ENCODE measurements around the gene DAD1.

The DAD1 gene

DNA sequence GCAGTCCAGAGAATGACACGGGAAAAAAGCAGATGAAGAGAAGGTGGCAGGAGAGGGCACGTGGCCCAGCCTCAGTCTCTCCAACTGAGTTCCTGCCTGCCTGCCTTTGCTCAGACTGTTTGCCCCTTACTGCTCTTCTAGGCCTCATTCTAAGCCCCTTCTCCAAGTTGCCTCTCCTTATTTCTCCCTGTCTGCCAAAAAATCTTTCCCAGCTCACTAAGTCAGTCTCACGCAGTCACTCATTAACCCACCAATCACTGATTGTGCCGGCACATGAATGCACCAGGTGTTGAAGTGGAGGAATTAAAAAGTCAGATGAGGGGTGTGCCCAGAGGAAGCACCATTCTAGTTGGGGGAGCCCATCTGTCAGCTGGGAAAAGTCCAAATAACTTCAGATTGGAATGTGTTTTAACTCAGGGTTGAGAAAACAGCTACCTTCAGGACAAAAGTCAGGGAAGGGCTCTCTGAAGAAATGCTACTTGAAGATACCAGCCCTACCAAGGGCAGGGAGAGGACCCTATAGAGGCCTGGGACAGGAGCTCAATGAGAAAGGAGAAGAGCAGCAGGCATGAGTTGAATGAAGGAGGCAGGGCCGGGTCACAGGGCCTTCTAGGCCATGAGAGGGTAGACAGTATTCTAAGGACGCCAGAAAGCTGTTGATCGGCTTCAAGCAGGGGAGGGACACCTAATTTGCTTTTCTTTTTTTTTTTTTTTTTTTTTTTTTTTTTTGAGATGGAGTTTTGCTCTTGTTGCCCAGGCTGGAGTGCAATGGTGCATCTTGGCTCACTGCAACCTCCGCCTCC lies 40.9 kb downstream of the DAD1 start:
- H3K4me2 ChIP-seq (ENCODE audit: low read length), result no peak overlapping the region
- H4K20me1 ChIP-seq (ENCODE audit: insufficient read depth, low read length), result no peaks in the 10 kb centered on the region
- H3K27ac ChIP-seq (ENCODE audit: low read length), result no peak overlapping the region
- H3K9me3 ChIP-seq (ENCODE audit: insufficient read depth, low read length), result no peaks in the 10 kb centered on the region
- no peaks in the 10 kb centered on the region for H3K36me3 ChIP-seq (replicated peaks; ENCODE audit: low read depth, low read length)
- no peak overlapping the region for H3K4me3 ChIP-seq (ENCODE audit: low read length)
- H3K79me2 ChIP-seq (ENCODE audit: low read length), result no peaks in the 10 kb centered on the region
- no peak for TF ChIP-seq CTCF (IDR thresholded peaks at IDR 0.05; ENCODE audit: low read depth, low read length)
- TF ChIP-seq EZH2phosphoT487 (IDR thresholded peaks at IDR 0.05; ENCODE audit: low read depth), result no peak
- no peaks in the 10 kb centered on the region for H3K27me3 ChIP-seq (ENCODE audit: low read depth, low read length)
- no peak overlapping the region for H3K9ac ChIP-seq (ENCODE audit: low read length)
- peaks cover 44% of the 10 kb centered on the region for H3K4me1 ChIP-seq (ENCODE audit: low read length)
- no peak overlapping the region for H2AFZ ChIP-seq (ENCODE audit: low read depth, low read length)

GRCh38 chr14:22547313-22547947 lies 41.6 kb downstream of the DAD1 start:
- no peaks in the 10 kb centered on the region for H4K20me1 ChIP-seq (ENCODE audit: insufficient read depth, low read length)
- no peaks in the 10 kb centered on the region for H3K27me3 ChIP-seq (ENCODE audit: low read depth, low read length)
- TF ChIP-seq CTCF (IDR thresholded peaks at IDR 0.05; ENCODE audit: low read depth, low read length) (no peak), EZH2phosphoT487 (IDR thresholded peaks at IDR 0.05; ENCODE audit: low read depth) (no peak)
- H3K27ac ChIP-seq (ENCODE audit: low read length), result no peak overlapping the region
- H2AFZ ChIP-seq (ENCODE audit: low read depth, low read length), result no peak overlapping the region
- no peaks in the 10 kb centered on the region for H3K9me3 ChIP-seq (ENCODE audit: insufficient read depth, low read length)
- H3K36me3 ChIP-seq (replicated peaks; ENCODE audit: low read depth, low read length), result no peaks in the 10 kb centered on the region
- no peak overlapping the region for H3K4me3 ChIP-seq (ENCODE audit: low read length)
- H3K4me2 ChIP-seq (ENCODE audit: low read length), result no peak overlapping the region
- H3K4me1 ChIP-seq (ENCODE audit: low read length), result peaks cover 44% of the 10 kb centered on the region
- no peaks in the 10 kb centered on the region for H3K79me2 ChIP-seq (ENCODE audit: low read length)
- no peak overlapping the region for H3K9ac ChIP-seq (ENCODE audit: low read length)

DNA sequence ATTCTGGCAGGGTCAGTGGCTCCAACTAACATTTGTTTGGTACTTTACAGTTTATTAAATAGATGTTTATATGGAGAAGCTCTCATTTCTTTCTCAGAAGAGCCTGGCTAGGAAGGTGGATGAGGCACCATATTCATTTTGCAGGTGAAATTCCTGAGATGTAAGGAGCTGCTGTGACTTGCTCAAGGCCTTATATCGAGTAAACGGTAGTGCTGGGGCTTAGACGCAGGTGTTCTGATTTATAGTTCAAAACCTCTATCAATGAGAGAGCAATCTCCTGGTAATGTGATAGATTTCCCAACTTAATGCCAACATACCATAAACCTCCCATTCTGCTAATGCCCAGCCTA lies 42.3 kb downstream of the DAD1 start:
- H3K4me1 ChIP-seq (ENCODE audit: low read length), result peaks cover 36% of the 10 kb centered on the region
- TF ChIP-seq CTCF (IDR thresholded peaks at IDR 0.05; ENCODE audit: low read depth, low read length) (no peak), EZH2phosphoT487 (IDR thresholded peaks at IDR 0.05; ENCODE audit: low read depth) (no peak)

DNA sequence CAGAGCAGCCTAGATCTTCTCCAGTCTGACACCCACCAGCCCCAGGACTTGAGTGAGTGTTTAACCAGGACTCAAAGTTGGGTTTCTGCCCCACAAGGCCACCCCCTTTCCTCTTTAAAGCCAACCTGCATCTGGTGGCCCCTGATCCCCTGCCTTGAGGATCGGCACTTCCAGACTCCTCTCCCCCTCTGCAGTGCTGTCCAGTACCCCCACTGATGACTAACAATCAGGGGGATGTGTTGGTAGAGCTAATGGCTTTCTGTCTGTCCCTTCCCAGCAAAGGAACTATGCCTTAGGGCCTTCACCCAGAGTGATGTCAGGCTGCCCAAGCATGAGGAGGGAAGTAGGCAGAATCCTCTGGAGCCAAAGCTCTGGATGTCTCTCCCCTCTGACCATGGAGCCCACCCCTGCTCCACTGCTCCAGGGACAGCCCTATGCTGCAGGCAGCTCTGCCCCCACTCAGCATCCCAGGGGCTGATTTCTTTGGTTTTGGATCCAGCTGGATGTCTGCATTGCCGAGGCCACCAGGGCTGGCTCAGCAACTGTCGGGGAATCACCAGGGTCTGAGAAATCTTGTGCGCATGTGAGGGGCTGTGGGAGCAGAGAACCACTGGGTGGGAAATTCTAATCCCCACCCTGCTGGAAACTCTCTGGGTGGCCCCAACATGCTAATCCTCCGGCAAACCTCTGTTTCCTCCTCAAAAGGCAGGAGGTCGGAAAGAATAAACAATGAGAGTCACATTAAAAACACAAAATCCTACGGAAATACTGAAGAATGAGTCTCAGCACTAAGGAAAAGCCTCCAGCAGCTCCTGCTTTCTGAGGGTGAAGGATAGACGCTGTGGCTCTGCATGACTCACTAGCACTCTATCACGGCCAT lies 42.9 kb downstream of the DAD1 start:
- no peak for TF ChIP-seq CTCF (IDR thresholded peaks at IDR 0.05; ENCODE audit: low read depth, low read length)
- TF ChIP-seq EZH2phosphoT487 (IDR thresholded peaks at IDR 0.05; ENCODE audit: low read depth), result no peak
- Histone ChIP-seq H3K9ac (ENCODE audit: low read length) (no peak overlapping the region), H3K27ac (ENCODE audit: low read length) (no peak overlapping the region), H3K4me3 (ENCODE audit: low read length) (no peak overlapping the region), H3K27me3 (ENCODE audit: low read depth, low read length) (no peaks in the 10 kb centered on the region), H3K79me2 (ENCODE audit: low read length) (no peaks in the 10 kb centered on the region), H2AFZ (ENCODE audit: low read depth, low read length) (no peak overlapping the region), H3K36me3 (replicated peaks; ENCODE audit: low read depth, low read length) (no peaks in the 10 kb centered on the region), H3K9me3 (ENCODE audit: insufficient read depth, low read length) (no peaks in the 10 kb centered on the region), H4K20me1 (ENCODE audit: insufficient read depth, low read length) (no peaks in the 10 kb centered on the region), H3K4me2 (ENCODE audit: low read length) (no peak overlapping the region), H3K4me1 (ENCODE audit: low read length) (peaks cover 30% of the 10 kb centered on the region)

More for the DNA sequence above, 42.3 kb downstream of the DAD1 start:
- Histone ChIP-seq H2AFZ (ENCODE audit: low read depth, low read length) (no peak overlapping the region), H3K27ac (ENCODE audit: low read length) (no peak overlapping the region), H3K9ac (ENCODE audit: low read length) (no peak overlapping the region), H3K79me2 (ENCODE audit: low read length) (no peaks in the 10 kb centered on the region), H3K9me3 (ENCODE audit: insufficient read depth, low read length) (no peaks in the 10 kb centered on the region), H3K36me3 (replicated peaks; ENCODE audit: low read depth, low read length) (no peaks in the 10 kb centered on the region), H4K20me1 (ENCODE audit: insufficient read depth, low read length) (no peaks in the 10 kb centered on the region), H3K4me3 (ENCODE audit: low read length) (no peak overlapping the region), H3K27me3 (ENCODE audit: low read depth, low read length) (no peaks in the 10 kb centered on the region), H3K4me2 (ENCODE audit: low read length) (no peak overlapping the region)
